HCT116 (cell line): ENCODE results near the gene NHLRC4. TPM values are rescaled to one million over a fixed set of nuclear protein-coding genes. Genes with fewer than 3 reads are reported as not detected.

Experiments used
- ATAC-seq: fragments of 200-7000 bp; cut with Tn5 transposase; 2 replicates; pipeline ENCODE4 v1.9.1; 2020; ENCODE audit warnings: mild to moderate bottlenecking, moderate library complexity
- BruUV-seq: library from RNA; stranded (reverse); fragments of 400-500 nt; replicated peaks from 2 replicates; lab custom pipeline; 2021; lab: Mats Ljungman, UMichigan
- CTCF ChIA-PET: fragments of 300-600 bp; sonication (Branson Sonifier 250); formaldehyde crosslinking; loops from one replicate; lab custom pipeline; 2021; ENCODE audit warnings: antibody characterized with exemption; lab: Charles Lee
- POLR2A ChIA-PET: fragments of 300-600, 350-600 bp; sonication (Branson Sonifier 250); formaldehyde crosslinking; loops from one replicate; lab custom pipeline; 2021; ENCODE audit warnings: antibody characterized with exemption; lab: Charles Lee
- RAD21 ChIA-PET, 2 experiments: fragments of 300-600 bp; sonication (Branson Sonifier 250); formaldehyde crosslinking; loops; one replicate each; lab custom pipeline; 2023; ENCODE audit warnings: low total read pairs in 2 of 2; ENCODE audit not compliant: uncharacterized antibody in 2 of 2, unreplicated experiment in 2 of 2, low non-redundant PET in 1 of 2; lab: Charles Lee
- DNase-seq: peaks from one replicate; pipeline ENCODE4 v3.0.0-alpha.2; 2010; ENCODE audit warnings: low read depth, low spot score
- H2AFZ ChIP-seq: fragments of 200-600 bp; shearing (Covaris generic), sonication (generic); 2 replicates; pipeline ENCODE4 v1.6.1; 2017; ENCODE audit warnings: low read depth, mixed run types, mixed read lengths, antibody characterized with exemption, low read length; ENCODE audit not compliant: poor library complexity, severe bottlenecking
- H3K27ac ChIP-seq: 2 replicates; pipeline ENCODE4 v1.5.1; 2012; ENCODE audit warnings: low read depth, low read length
- H3K27me3 ChIP-seq: fragments of 200-600 bp; sonication (generic); 2 replicates; pipeline ENCODE4 v1.6.1; 2016; ENCODE audit warnings: mixed run types, low read length, mixed read lengths; ENCODE audit not compliant: insufficient read depth
- H3K36me3 ChIP-seq, 2 experiments: fragments of 200-500 bp in 1 of 2; fragments of 200-600 bp in 1 of 2; sonication (Bioruptor generic) in 1 of 2; sonication (generic) in 1 of 2; 2 replicates each; pipeline versions ENCODE4 v1.5.1 to v1.6.1; 2014 to 2016; ENCODE audit warnings: low read length in 2 of 2, inconsistent platforms in 1 of 2, mixed read lengths in 1 of 2, mixed run types in 1 of 2; ENCODE audit not compliant: insufficient read depth in 2 of 2, control insufficient read depth in 1 of 2
- H3K4me1 ChIP-seq, 2 experiments: fragments of 200-600 bp in 1 of 2; sonication (generic) in 1 of 2; 2 replicates each; pipeline versions ENCODE4 v1.5.1 to v1.6.1; 2012 to 2017; ENCODE audit warnings: low read length in 2 of 2, inconsistent platforms in 1 of 2, mild to moderate bottlenecking in 1 of 2, mixed read lengths in 1 of 2, mixed run types in 1 of 2, moderate library complexity in 1 of 2; ENCODE audit not compliant: insufficient read depth in 2 of 2, control insufficient read depth in 1 of 2
- H3K4me2 ChIP-seq: fragments of 200-600 bp; sonication (generic); 2 replicates; pipeline ENCODE4 v1.6.1; 2017; ENCODE audit warnings: mixed run types, low read length, mixed read lengths
- H3K4me3 ChIP-seq, 2 experiments: fragments of 200-600 bp in 1 of 2; sonication (generic) in 1 of 2; replicated peaks in 1 of 2; 2 replicates each; pipeline ENCODE4 v1.5.1; 2011 to 2016; ENCODE audit warnings: low read length in 2 of 2, control low read depth in 1 of 2, low read depth in 1 of 2, mild to moderate bottlenecking in 1 of 2, mixed read lengths in 1 of 2, mixed run types in 1 of 2
- H3K79me2 ChIP-seq: fragments of 200-600 bp; sonication (generic); 2 replicates; pipeline ENCODE4 v1.6.1; 2017; ENCODE audit warnings: mild to moderate bottlenecking, mixed run types, low read length, moderate library complexity, mixed read lengths; ENCODE audit not compliant: insufficient read depth
- H3K9ac ChIP-seq: fragments of 200-600 bp; sonication (generic); 2 replicates; pipeline ENCODE4 v1.6.1; 2016; ENCODE audit warnings: low read length, mixed read lengths
- H3K9me2 ChIP-seq: fragments of 200-600 bp; sonication (generic), shearing (Covaris generic); 2 replicates; pipeline ENCODE4 v1.6.1; 2017; ENCODE audit warnings: mixed run types, mild to moderate bottlenecking, moderate library complexity; ENCODE audit not compliant: insufficient read depth
- H3K9me3 ChIP-seq, 2 experiments: fragments of 200-500 bp in 1 of 2; fragments of 200-600 bp in 1 of 2; sonication (Bioruptor generic) in 1 of 2; sonication (generic) in 1 of 2; 2 replicates each; pipeline ENCODE4 v1.6.1; 2014 to 2017; ENCODE audit warnings: low read length in 2 of 2, mixed read lengths in 2 of 2, inconsistent platforms in 1 of 2, low read depth in 1 of 2, mild to moderate bottlenecking in 1 of 2, mixed run types in 1 of 2, moderate library complexity in 1 of 2; ENCODE audit not compliant: control insufficient read depth in 1 of 2, insufficient read depth in 1 of 2
- H4K20me1 ChIP-seq: fragments of 200-600 bp; sonication (generic), shearing (Covaris generic); 2 replicates; pipeline ENCODE4 v1.6.1; 2017; ENCODE audit warnings: mixed run types, mild to moderate bottlenecking, moderate library complexity; ENCODE audit not compliant: insufficient read depth
- CBX3 ChIP-seq: IDR thresholded peaks from 2 replicates; pipeline ENCODE4 v1.6.1; 2012; ENCODE audit warnings: low read depth
- EGR1 ChIP-seq: IDR thresholded peaks from 2 replicates; pipeline ENCODE4 v1.6.1; 2012; ENCODE audit warnings: low read depth
- ELF1 ChIP-seq: IDR thresholded peaks from 2 replicates; pipeline ENCODE4 v1.6.1; 2012; ENCODE audit warnings: low read depth, borderline replicate concordance
- EZH2 ChIP-seq: fragments of 200-600 bp; sonication (generic); IDR thresholded peaks from 2 replicates; pipeline ENCODE4 v1.6.1; 2017; ENCODE audit warnings: antibody characterized with exemption, mixed run types
- EZH2phosphoT487 ChIP-seq: fragments of 200-600 bp; IDR thresholded peaks from 2 replicates; pipeline ENCODE4 v1.6.1; 2018; ENCODE audit warnings: antibody characterized with exemption, borderline replicate concordance
- POLR2A ChIP-seq: IDR thresholded peaks from 2 replicates; pipeline ENCODE4 v1.7.0; 2011; ENCODE audit warnings: borderline replicate concordance; ENCODE audit not compliant: insufficient read depth, insufficient read length; ENCODE audit errors: extremely low read depth
- RAD21 ChIP-seq: IDR thresholded peaks from 2 replicates; pipeline ENCODE4 v1.6.1; 2012; ENCODE audit warnings: low read depth, mild to moderate bottlenecking
- ZNF274 ChIP-seq: fragments of 200-500 bp; sonication (Bioruptor generic); IDR thresholded peaks from 2 replicates; pipeline ENCODE4 v1.6.1; 2014; ENCODE audit warnings: mild to moderate bottlenecking, low read depth, low read length, inconsistent platforms
- intact Hi-C: fragments of 100-400 bp; cut with micrococcal nuclease; formaldehyde crosslinking; loops from 2 replicates; pipeline ENCODE4 v1.10.0; 2022
- total RNA-seq: library from RNA; stranded (reverse); gene quantifications from one replicate; pipeline ENCODE4 v1.2.1, GENCODE V29; 2021; ENCODE audit not compliant: unreplicated experiment
- TF ChIP-seq, protein P1 (sequence below): IDR thresholded peaks from 2 replicates; pipeline ENCODE4 v1.6.1; 2011; ENCODE audit warnings: mild to moderate bottlenecking, low read length, moderate library complexity; ENCODE audit not compliant: insufficient replicate concordance; ENCODE audit errors: extremely low read depth

The NHLRC4 gene
- total RNA-seq, 1 experiment from 2014 or later = 0.22 TPM

DNA sequence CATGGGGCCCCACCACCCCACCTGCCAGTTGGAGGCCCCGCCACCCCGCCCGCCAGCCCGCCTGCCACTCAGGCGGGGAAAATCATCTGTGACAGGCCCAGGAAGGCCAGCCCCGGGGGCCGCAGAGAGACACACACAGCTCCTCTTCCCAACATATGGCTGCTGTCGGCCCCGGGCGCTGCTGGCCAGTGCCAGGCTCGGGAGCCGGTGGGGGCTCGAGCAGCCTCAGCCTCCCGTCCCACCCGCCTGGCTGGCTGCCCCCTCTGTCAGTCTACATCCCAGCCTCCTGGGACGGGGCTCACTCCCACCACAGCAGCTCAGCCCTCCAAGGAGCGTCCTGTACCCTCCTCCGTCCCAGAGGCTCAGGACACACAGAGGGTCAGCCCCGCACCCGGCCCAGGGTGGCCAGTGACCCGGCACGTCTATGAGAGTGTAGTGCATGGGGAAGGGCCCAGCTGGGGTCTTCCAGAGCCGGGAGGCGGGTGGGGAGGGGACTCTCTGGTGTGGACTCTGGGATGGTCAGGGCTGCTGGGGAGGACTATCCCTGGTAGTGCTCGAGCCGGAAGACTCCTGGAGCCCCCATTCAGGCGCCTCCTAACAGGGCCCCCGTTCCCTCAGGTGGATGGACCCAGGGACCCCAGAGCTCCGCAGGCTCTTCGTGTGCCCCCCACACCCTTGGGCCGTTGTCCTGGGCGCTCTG is 10.2 kb upstream of the NHLRC4 start:
- no peaks in the 10 kb centered on the region for H3K36me3 ChIP-seq
- intact Hi-C loops = no loop called here
- TF ChIP-seq EGR1 = no peak
- H4K20me1 ChIP-seq = no peaks in the 10 kb centered on the region
- H3K79me2 ChIP-seq = no peaks in the 10 kb centered on the region
- no peak overlapping the region for H3K4me3 ChIP-seq
- H3K9me3 ChIP-seq = no peaks in the 10 kb centered on the region
- DNase-seq (no peak), ATAC-seq (no peak)
- no peak overlapping the region for H2AFZ ChIP-seq
- no peak overlapping the region for H3K4me2 ChIP-seq
- no peaks in the 10 kb centered on the region for H3K4me1 ChIP-seq
- BruUV-seq = no TSS peak
- POLR2A ChIA-PET = no interaction called here
- RAD21 ChIA-PET = no interaction called here
- H3K27me3 ChIP-seq = no peaks in the 10 kb centered on the region
- CTCF ChIA-PET = no interaction called here
- no peak overlapping the region for H3K27ac ChIP-seq
- H3K9me2 ChIP-seq = no peaks in the 10 kb centered on the region
- H3K9ac ChIP-seq = no peak overlapping the region

DNA sequence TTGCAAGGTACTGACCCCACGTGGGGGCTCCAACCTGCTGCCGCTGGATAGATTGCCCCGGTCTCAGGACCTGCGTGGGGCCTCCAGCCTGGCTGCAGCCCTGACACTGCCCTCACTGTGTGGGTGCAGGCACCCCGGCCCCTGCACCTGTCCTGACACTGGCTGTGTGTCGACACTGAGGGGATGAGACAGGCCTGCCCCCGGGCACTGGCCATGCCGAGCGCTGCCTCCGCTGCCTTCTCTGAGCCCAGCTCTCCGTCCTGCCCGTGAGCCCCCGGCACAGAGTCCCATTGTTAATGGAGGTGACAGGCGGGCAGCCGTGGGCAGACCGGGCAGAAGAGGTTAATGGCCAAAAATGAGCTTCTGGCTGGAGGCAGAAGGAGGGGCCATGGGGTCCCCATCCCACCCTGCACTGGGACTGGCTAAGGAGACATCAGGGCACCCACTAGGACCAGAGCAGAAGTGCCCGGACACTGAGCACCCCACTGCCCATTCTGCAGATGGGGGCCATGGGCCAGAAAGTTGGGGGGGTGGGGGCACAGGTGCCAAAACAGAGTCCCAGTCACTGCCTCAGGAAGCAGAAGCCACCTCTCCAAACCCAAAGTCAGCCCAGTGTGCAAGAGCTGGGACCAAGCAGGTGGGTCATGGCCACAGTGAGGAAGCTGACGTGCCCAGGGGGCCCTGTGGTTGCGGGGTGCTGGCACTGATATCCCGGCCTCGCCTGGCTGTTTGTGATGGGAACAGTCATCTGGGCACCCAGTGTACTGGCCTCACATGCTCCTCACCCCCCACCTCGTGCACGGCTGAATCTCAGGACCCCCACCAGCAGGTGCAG is 9.1 kb upstream of the NHLRC4 start:
- no peak overlapping the region for H2AFZ ChIP-seq
- H3K36me3 ChIP-seq = no peaks in the 10 kb centered on the region
- ATAC-seq (no peak), DNase-seq (no peak)
- H3K4me3 ChIP-seq = no peak overlapping the region
- BruUV-seq = no TSS peak
- TF ChIP-seq, protein P1, sequence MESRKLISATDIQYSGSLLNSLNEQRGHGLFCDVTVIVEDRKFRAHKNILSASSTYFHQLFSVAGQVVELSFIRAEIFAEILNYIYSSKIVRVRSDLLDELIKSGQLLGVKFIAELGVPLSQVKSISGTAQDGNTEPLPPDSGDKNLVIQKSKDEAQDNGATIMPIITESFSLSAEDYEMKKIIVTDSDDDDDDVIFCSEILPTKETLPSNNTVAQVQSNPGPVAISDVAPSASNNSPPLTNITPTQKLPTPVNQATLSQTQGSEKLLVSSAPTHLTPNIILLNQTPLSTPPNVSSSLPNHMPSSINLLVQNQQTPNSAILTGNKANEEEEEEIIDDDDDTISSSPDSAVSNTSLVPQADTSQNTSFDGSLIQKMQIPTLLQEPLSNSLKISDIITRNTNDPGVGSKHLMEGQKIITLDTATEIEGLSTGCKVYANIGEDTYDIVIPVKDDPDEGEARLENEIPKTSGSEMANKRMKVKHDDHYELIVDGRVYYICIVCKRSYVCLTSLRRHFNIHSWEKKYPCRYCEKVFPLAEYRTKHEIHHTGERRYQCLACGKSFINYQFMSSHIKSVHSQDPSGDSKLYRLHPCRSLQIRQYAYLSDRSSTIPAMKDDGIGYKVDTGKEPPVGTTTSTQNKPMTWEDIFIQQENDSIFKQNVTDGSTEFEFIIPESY = no peak
- no peak for TF ChIP-seq POLR2A
- TF ChIP-seq ZNF274 = no peak
- no peak for TF ChIP-seq EZH2
- no peak for TF ChIP-seq RAD21
- TF ChIP-seq EZH2phosphoT487 = no peak
- no peak for TF ChIP-seq ELF1
- TF ChIP-seq CBX3 = no peak
- H3K4me1 ChIP-seq = no peaks in the 10 kb centered on the region
- H3K9ac ChIP-seq = no peak overlapping the region
- H3K27ac ChIP-seq = no peak overlapping the region
- ChIA-PET CTCF (no interaction called here), POLR2A (no interaction called here), RAD21 (no interaction called here)
- no peaks in the 10 kb centered on the region for H3K9me3 ChIP-seq
- no peaks in the 10 kb centered on the region for H3K79me2 ChIP-seq
- no peaks in the 10 kb centered on the region for H4K20me1 ChIP-seq
- H3K27me3 ChIP-seq = no peaks in the 10 kb centered on the region
- H3K4me2 ChIP-seq = no peak overlapping the region
- intact Hi-C loops = no loop called here
- no peaks in the 10 kb centered on the region for H3K9me2 ChIP-seq
